RWPE1 (cell line): ENCODE results near the gene SLC39A11.

Experiments used
- CTCF ChIA-PET: fragments of 350-600 bp; sonication (Branson Sonifier 250); formaldehyde crosslinking; extraction: SDS; loops from one replicate; lab custom pipeline; 2021; lab: Yijun Ruan, JAX
- POLR2A ChIA-PET: fragments of 400-600 bp; formaldehyde crosslinking; extraction: SDS; loops from one replicate; lab custom pipeline; 2020; ENCODE audit warnings: antibody characterized with exemption; ENCODE audit not compliant: low non-redundant PET; lab: Yijun Ruan, JAX
- DNase-seq: peaks from one replicate; pipeline ENCODE4 v3.0.0; 2012; ENCODE audit warnings: low spot score
- H3K27ac ChIP-seq: fragments of 450-650 bp; 2 replicates; pipeline ENCODE4 v1.5.1; 2017
- TF ChIP-seq, protein P1 (sequence below): fragments of 450-650 bp; conservative IDR thresholded peaks from 2 replicates; pipeline ENCODE4 v1.5.1; 2017; ENCODE audit warnings: low read depth, mild to moderate bottlenecking

The SLC39A11 gene

DNA sequence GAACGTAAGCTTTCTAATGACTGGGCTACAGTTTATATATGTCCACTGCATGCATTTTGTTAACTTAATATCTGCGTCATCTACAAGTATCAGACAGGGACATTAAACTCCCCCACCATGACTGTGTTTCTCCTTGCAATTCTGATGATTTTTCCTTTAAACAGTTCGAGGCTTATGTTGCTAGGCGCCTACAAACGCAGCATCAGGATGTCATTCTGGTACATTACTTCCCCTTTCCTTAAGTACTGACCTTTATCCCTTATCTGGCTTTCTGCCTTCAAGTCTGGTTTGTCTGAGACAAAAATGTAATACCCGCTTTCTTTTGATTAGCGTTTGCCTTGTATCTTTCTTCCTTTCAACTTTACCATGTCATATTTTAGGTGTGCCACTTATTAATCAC is 362.4 kb downstream of the SLC39A11 start:
- TF ChIP-seq, protein P1, sequence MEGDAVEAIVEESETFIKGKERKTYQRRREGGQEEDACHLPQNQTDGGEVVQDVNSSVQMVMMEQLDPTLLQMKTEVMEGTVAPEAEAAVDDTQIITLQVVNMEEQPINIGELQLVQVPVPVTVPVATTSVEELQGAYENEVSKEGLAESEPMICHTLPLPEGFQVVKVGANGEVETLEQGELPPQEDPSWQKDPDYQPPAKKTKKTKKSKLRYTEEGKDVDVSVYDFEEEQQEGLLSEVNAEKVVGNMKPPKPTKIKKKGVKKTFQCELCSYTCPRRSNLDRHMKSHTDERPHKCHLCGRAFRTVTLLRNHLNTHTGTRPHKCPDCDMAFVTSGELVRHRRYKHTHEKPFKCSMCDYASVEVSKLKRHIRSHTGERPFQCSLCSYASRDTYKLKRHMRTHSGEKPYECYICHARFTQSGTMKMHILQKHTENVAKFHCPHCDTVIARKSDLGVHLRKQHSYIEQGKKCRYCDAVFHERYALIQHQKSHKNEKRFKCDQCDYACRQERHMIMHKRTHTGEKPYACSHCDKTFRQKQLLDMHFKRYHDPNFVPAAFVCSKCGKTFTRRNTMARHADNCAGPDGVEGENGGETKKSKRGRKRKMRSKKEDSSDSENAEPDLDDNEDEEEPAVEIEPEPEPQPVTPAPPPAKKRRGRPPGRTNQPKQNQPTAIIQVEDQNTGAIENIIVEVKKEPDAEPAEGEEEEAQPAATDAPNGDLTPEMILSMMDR, result no peak
- CTCF ChIA-PET, result no interaction called here
- no peak for DNase-seq
- H3K27ac ChIP-seq, result no peak overlapping the region
- POLR2A ChIA-PET, result no interaction called here

DNA sequence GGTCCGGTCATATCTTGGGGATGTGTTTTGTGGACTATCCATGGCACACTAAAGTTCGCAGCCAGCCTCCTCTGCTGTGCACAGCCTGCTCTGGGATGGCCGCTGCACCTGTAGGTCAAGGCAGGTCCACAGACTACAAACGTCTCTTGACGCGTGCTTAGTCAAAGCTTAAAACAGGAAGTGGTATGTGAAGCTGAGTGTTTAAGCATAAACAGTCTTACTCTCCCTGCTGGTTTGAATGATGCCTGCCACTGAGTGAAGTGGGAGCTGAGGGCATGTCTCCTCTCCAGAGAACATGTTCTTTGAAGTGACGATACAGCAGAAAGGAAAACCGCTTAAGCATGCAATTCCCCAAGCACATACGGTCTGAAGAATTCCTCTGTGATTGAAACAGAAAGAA is 365.6 kb downstream of the SLC39A11 start:
- H3K27ac ChIP-seq, result no peak overlapping the region
- TF ChIP-seq, protein P1, result no peak
- ChIA-PET CTCF (interaction anchor here (0.6 to 5.2 kb wide), 15 partner anchors 8 to 643 kb away, joined by 3 to 74 read pairs (median 5); no protein-coding TSS in a partner anchor), POLR2A (no interaction called here)
- DNase-seq, result no peak

DNA sequence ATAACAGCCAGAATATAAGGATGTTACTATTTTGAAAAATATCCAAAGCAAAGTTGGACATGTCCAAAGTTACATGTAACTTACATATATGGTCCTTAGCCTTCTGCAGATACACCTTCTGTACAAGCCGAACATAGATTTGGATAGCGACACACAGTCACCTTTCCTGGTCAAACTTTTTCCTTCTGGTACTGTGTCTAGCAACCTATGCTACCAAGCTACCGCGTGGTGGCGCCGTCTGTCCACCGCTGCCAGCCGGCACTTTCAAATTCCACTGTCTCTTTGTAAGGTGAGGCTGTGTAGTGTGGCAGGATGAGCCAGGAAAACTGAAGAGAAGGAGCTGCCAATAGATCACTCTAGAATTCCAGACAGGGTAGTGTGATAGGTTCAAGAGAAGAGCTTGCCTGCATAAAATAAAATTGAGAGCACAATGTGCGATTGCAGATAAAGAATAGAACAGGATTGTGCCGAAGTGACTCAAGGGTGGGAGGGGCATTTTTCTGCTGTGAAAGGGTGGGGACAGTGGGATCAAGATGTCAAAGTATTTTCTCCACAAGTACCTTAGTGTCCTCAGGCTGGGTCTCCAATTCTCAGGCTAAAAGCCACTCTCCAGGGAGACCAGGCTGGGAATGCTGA is 366.9 kb downstream of the SLC39A11 start:
- DNase-seq, result peak; percentile 48
- TF ChIP-seq, protein P1, result peak; percentile 98
- no peak overlapping the region for H3K27ac ChIP-seq
- CTCF ChIA-PET, result interaction anchor here (0.5 to 5.2 kb wide), 33 partner anchors 10 to 1417 kb away, joined by 3 to 74 read pairs (median 4); no protein-coding TSS in a partner anchor
- POLR2A ChIA-PET, result interaction anchor here (0.7 kb wide), 1 partner anchor 168 kb away, joined by 3 read pairs; no protein-coding TSS in a partner anchor

DNA sequence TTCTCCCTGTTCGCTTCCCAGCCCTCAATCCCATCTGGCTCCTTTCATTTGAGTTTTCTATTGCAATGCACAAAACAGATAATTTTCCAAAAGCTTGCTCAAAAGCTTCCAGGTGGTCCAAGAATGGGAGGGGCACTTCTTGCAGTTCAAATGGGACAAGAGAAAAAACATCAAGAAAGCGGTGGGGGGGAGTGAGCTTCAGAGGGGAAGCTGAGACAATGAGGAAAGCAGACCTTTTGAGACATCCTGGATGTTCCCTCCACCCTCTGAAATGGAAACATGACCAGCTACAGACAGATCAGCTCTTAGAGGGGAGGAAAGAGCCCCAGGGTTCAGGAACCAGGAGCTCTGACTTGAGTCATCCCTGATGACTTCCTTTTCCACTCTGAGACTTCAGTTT is 368.2 kb downstream of the SLC39A11 start:
- ChIA-PET CTCF (interaction anchor here (0.6 to 5.2 kb wide), 6 partner anchors 9 to 585 kb away, joined by 3 to 74 read pairs (median 6); no protein-coding TSS in a partner anchor), POLR2A (no interaction called here)
- TF ChIP-seq, protein P1, result no peak
- no peak for DNase-seq
- no peak overlapping the region for H3K27ac ChIP-seq

- ChIA-PET POLR2A (interaction anchor here (0.6 kb wide), 1 partner anchor 505 kb away, joined by 3 read pairs; no protein-coding TSS in a partner anchor), CTCF (interaction anchor here (2.2 kb wide), 1 partner anchor 8 kb away, joined by 7 read pairs; no protein-coding TSS in a partner anchor)
- H3K27ac ChIP-seq, result no peak overlapping the region
- TF ChIP-seq, protein P1, result no peak
- no peak for DNase-seq
Measured at GRCh38 chr17:72723711-72724110, 368.8 kb downstream of the SLC39A11 start.

GRCh38 chr17:72720494-72720825 is 372.0 kb downstream of the SLC39A11 start:
- DNase-seq, result no peak
- CTCF ChIA-PET, result interaction anchor here (0.8 to 1.4 kb wide), 4 partner anchors 7 to 471 kb away, joined by 3 to 6 read pairs (median 4); no protein-coding TSS in a partner anchor
- POLR2A ChIA-PET, result no interaction called here
- TF ChIP-seq, protein P1, result no peak
- no peak overlapping the region for H3K27ac ChIP-seq
